Fibroblast of the aortic adventitia (primary cell): ENCODE data around the gene HAO2. TPM values are rescaled to one million over a fixed set of nuclear protein-coding genes. Genes with fewer than 3 reads are reported as not detected.

Source experiments
- DNase-seq: peaks from one replicate; pipeline ENCODE4 v3.0.0-alpha.2; 2010; ENCODE audit warnings: low read depth
- H3K4me3 ChIP-seq: 2 replicates; pipeline ENCODE4 v1.5.1; 2011; ENCODE audit warnings: low read depth, mild to moderate bottlenecking, control low read depth, low read length, moderate library complexity
- CTCF ChIP-seq: IDR thresholded peaks from 2 replicates; pipeline ENCODE4 v1.5.1; 2011; ENCODE audit warnings: mild to moderate bottlenecking, low read length, control low read depth, inconsistent platforms; ENCODE audit not compliant: insufficient read depth
- total RNA-seq: library from RNA; depleted of rRNA; stranded (reverse); fragments of >200 nt; gene quantifications from 2 replicates; pipeline ENCODE4 v1.2.3, GENCODE V29; 2012; ENCODE audit warnings: low replicate concordance

Gene HAO2
- total RNA-seq = not detected in 2 replicates

DNA sequence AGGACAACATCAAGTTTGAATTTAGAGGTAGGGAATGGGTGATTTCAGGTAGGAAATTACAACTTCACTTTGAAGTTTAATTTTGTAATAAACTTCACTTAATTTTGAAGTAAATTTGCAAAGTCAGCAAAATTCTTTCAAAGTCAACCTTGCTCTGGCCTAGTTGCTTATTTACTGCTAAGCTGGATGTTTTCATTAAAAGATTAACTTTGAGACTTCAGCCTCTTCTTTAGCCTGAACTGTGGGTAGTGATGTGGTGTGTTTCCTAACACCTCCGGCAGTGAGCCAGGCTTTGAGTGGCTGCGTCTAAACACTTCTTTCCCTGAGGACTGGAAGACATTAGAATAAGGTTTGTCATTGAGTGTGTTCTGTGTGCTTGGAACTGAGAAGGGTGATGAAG is at the start of gene HAO2:
Gene HAO2, plus strand, starts transcription at position 232 of the 400 bp plus-strand sequence. CDS start 12,301 bp downstream, outside the sequence.
- TF ChIP-seq CTCF = no peak
- no peak within 1 kb of the TSS for H3K4me3 ChIP-seq
- DNase-seq = no peak

GRCh38 chr1:119320100-119320499 is 48.5 kb upstream of the HAO2 start:
- TF ChIP-seq CTCF = no peak
- no peak overlapping the region for H3K4me3 ChIP-seq
- DNase-seq = no peak

- DNase-seq = no peak
- H3K4me3 ChIP-seq = no peak overlapping the region
- no peak for TF ChIP-seq CTCF
Measured at GRCh38 chr1:119321666-119322419, 46.7 kb upstream of the HAO2 start.

DNA sequence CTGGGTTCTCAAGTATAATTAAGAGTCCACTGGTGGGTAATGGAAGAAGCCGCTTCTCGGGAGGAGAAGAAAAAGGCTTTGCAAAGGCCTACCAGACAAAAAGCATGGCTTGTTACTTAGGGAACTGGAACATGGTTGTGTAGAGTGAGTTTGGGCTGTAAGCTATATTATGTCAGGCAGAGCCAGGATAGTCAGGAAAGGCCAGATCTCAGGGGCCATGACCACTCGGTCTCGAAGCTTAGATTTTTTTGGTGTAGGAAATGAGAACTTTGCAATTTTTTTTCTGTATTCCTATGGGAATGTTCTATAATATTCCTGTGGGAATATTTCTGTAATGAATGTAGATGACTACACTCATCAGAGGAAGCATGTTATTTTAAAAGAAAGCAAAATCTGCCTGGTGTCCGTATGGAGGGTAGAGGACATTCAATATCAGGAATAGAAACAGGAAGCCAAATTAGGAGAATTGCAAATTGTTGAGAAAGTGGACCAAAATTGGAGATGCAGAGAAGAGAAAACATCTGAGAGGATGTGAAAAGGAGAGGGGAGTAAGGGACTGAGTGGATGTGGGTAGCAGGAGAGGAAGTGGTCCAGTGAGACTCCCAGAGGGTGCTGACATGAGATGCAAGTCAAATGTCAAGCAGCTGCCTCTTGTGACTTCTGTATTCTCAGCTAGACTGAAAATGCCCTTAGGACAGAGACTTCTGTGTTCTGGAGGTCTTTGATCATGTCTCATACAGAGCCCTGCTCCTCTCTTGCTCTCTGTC is 45.2 kb upstream of the HAO2 start:
- no peak for TF ChIP-seq CTCF

DNA sequence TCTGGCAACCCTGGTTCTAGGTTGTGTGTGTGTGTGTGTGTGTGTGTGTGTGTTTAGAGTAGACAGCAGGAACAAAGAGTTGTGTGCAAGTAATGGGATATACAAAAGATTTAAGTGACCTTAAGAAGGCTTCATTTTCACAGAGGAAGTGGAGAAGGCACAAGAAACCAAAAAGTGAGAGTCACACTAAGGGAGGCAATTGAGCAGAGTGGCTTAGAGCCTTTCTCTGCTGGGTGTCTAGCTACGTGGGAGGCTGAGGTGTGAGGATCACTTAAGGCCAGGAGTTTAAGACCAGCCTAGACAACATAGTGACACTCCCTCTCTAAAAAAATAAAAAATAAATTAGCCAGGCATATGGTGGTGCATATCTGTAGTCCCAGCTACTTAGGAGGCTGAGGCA is 44.4 kb upstream of the HAO2 start:
- DNase-seq = no peak
- no peak for TF ChIP-seq CTCF
- H3K4me3 ChIP-seq = no peak overlapping the region

More for the DNA sequence above, 45.2 kb upstream of the HAO2 start:
- no peak overlapping the region for H3K4me3 ChIP-seq
- no peak for DNase-seq

DNA sequence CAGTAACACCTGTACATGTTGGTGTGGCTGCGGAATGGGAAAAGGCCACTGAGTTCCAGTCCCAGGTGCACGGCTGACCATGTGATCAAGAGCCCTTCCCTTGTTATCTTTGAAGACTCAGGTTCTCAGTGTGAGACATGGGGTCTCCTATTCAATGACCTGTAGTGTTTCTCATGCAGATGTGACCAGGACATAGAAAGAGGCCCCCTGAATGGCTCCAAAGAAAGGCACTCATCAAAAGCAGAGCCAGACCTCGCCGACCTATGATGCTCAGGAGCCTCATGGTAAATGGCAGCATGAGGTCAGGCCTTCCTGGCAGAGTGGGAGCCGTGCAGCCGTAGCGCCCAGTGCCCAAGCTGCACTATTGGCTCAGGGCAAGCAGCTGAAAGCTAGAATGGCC is 42.3 kb upstream of the HAO2 start:
- TF ChIP-seq CTCF = no peak
- no peak for DNase-seq
- no peak overlapping the region for H3K4me3 ChIP-seq
